ENCODE results near the gene SH2D4B. TPM values are rescaled to one million over a fixed set of nuclear protein-coding genes. Genes with fewer than 3 reads are reported as not detected.

SH2D4B gene
- total RNA-seq, 1 experiment from 2014 or later: 0.22 TPM

DNA sequence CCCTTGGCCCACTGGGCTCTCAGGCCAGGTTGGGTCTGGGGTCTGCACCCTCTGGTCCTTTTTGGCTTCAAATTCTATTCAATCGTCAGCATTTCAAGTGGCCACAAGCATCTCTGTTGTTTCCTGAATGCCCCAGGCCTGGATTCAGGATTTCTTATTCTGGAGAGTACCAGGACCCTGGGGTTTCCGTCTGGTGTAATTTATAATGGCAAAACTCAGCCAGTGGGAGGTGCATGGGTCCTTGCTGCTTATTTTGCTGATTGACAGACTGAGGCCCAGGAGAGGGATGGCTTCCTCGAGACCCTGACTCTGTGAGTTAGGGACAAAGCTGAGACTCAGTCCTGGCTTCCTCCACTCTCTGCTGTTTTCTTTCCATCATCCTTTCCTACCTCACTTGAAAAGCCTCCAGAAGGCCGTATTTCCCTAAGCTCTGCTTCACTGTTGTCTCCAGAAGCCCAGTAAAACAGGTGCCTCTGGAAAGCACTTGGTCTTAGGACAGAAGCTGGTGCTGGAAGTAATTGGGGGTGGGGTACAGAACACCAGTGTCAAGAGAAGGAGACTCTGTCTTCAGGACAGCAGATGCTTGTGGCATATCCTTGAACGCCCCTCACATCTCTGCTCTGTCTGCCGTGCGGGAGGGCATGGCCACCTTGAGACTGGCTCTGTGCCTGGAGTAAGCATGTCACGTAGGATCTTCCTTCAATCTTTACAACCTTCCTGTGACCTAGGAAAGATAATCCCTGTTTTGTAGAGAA is 39.4 kb upstream of the SH2D4B start:
- Histone ChIP-seq H3K79me2 (ENCODE audit: insufficient read depth, low read length) (peaks cover 96% of the 10 kb centered on the region), H3K4me2 (ENCODE audit: low read length) (peak overlapping the region; percentile 73), H3K27me3 (ENCODE audit: insufficient read depth, low read length) (no peaks in the 10 kb centered on the region), H3K36me3 (ENCODE audit: control insufficient read depth in 1 of 2, insufficient read depth in 2 of 2, low read length in 2 of 2) (no peaks in the 10 kb centered on the region; a peak in 1 of 4 replicates), H3K9me3 (ENCODE audit: control insufficient read depth in 1 of 2, insufficient read depth in 1 of 2, low read depth in 1 of 2, low read length in 2 of 2) (no peaks in the 10 kb centered on the region), H3K9me2 (ENCODE audit: insufficient read depth) (no peaks in the 10 kb centered on the region), H3K4me1 (ENCODE audit: control insufficient read depth in 1 of 2, insufficient read depth in 2 of 2, low read length in 2 of 2) (peaks cover 90 to 95% of the 10 kb centered on the region in 2 experiments), H3K9ac (ENCODE audit: low read length) (peak overlapping the region; percentile 53), H3K4me3 (replicated peaks in 1 of 2; ENCODE audit: low read depth in 1 of 2, low read length in 2 of 2) (peak overlapping the region in 1 of 2 experiments; percentile 27; a peak in 2 of 4 replicates), H4K20me1 (ENCODE audit: insufficient read depth) (no peaks in the 10 kb centered on the region), H3K27ac (ENCODE audit: low read depth, low read length) (peak overlapping the region; percentile 95), H2AFZ (ENCODE audit: low read depth, low read length, poor library complexity, severe bottlenecking) (no peak overlapping the region)
- ChIA-PET POLR2A (interaction anchor here (1.3 kb wide), 1 partner anchor 17 kb away, joined by 4 read pairs; no protein-coding TSS in a partner anchor), RAD21 (ENCODE audit: low non-redundant PET in 1 of 2, low total read pairs in 2 of 2, uncharacterized antibody in 2 of 2, unreplicated experiment in 2 of 2) (no interaction called here), CTCF (interaction anchor here (1.1 to 3.8 kb wide), 3 partner anchors 13 to 54 kb away, joined by 4 to 17 read pairs (median 6); no protein-coding TSS in a partner anchor)
- peak; percentile 54 for ATAC-seq
- DNase-seq (ENCODE audit: low read depth, low spot score): no peak
- TF ChIP-seq ZFX (IDR thresholded peaks at IDR 0.05) (no peak), EZH2phosphoT487 (IDR thresholded peaks at IDR 0.05; ENCODE audit: borderline replicate concordance) (no peak), SIN3A (IDR thresholded peaks at IDR 0.05; ENCODE audit: low read depth) (no peak), ZNF274 (IDR thresholded peaks at IDR 0.05; ENCODE audit: low read depth, low read length) (no peak), CEBPB (IDR thresholded peaks at IDR 0.05; ENCODE audit: low read depth) (no peak)
- TF ChIP-seq, protein P1, sequence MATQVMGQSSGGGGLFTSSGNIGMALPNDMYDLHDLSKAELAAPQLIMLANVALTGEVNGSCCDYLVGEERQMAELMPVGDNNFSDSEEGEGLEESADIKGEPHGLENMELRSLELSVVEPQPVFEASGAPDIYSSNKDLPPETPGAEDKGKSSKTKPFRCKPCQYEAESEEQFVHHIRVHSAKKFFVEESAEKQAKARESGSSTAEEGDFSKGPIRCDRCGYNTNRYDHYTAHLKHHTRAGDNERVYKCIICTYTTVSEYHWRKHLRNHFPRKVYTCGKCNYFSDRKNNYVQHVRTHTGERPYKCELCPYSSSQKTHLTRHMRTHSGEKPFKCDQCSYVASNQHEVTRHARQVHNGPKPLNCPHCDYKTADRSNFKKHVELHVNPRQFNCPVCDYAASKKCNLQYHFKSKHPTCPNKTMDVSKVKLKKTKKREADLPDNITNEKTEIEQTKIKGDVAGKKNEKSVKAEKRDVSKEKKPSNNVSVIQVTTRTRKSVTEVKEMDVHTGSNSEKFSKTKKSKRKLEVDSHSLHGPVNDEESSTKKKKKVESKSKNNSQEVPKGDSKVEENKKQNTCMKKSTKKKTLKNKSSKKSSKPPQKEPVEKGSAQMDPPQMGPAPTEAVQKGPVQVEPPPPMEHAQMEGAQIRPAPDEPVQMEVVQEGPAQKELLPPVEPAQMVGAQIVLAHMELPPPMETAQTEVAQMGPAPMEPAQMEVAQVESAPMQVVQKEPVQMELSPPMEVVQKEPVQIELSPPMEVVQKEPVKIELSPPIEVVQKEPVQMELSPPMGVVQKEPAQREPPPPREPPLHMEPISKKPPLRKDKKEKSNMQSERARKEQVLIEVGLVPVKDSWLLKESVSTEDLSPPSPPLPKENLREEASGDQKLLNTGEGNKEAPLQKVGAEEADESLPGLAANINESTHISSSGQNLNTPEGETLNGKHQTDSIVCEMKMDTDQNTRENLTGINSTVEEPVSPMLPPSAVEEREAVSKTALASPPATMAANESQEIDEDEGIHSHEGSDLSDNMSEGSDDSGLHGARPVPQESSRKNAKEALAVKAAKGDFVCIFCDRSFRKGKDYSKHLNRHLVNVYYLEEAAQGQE (IDR thresholded peaks at IDR 0.05; ENCODE audit: low read depth): no peak
- intact Hi-C loops (cut with micrococcal nuclease): loop anchor here (2.0 kb wide), 2 partner anchors 13 to 37 kb away; no protein-coding TSS in a partner anchor
- BruUV-seq (replicated peaks): no TSS peak
